PC-9 (cell line): ENCODE measurements around the gene EBF4. TPM values are rescaled to one million over a fixed set of nuclear protein-coding genes. Genes with fewer than 3 reads are reported as not detected.

ENCODE experiments used
- BruUV-seq: library from RNA; stranded (reverse); fragments of 400-500 nt; replicated peaks from 2 replicates; lab custom pipeline; 2021; lab: Mats Ljungman, UMichigan
- CTCF ChIA-PET: fragments of 300-600 bp; sonication (Branson Sonifier 250); formaldehyde crosslinking; loops from one replicate; lab custom pipeline; 2022; ENCODE audit warnings: antibody characterized with exemption; lab: Charles Lee
- POLR2A ChIA-PET: fragments of 300-600 bp; sonication (Branson Sonifier 250); formaldehyde crosslinking; loops from one replicate; lab custom pipeline; 2022; ENCODE audit warnings: antibody characterized with exemption; ENCODE audit not compliant: unreplicated experiment; lab: Charles Lee
- DNase-seq, 2 experiments: peaks; one replicate each; pipeline versions ENCODE4 v3.0.0 to v3.0.0-alpha.2; 2015 to 2022; ENCODE audit warnings: mixed read lengths in 1 of 2
- H2AFZ ChIP-seq: fragments of 200-600 bp; sonication (generic); 2 replicates; pipeline ENCODE4 v1.8.1; 2017; ENCODE audit warnings: antibody characterized with exemption
- H3F3A ChIP-seq: fragments of 200-600 bp; sonication (generic); 2 replicates; pipeline ENCODE4 v1.8.1; 2017; ENCODE audit warnings: antibody characterized with exemption, mild to moderate bottlenecking, low read depth; ENCODE audit not compliant: insufficient read depth
- H3K27ac ChIP-seq: fragments of 200-600 bp; sonication (generic); 2 replicates; pipeline ENCODE4 v1.6.1; 2016; ENCODE audit warnings: mixed run types
- H3K27me3 ChIP-seq: fragments of 200-600 bp; sonication (generic); 2 replicates; pipeline ENCODE4 v1.6.1; 2016; ENCODE audit warnings: low read depth, mixed run types; ENCODE audit not compliant: insufficient read depth
- H3K36me3 ChIP-seq: fragments of 200-600 bp; sonication (generic); 2 replicates; pipeline ENCODE4 v1.6.1; 2016; ENCODE audit warnings: low read depth, mixed run types
- H3K4me1 ChIP-seq: fragments of 200-600 bp; sonication (generic); replicated peaks from 2 replicates; pipeline ENCODE4 v1.6.1; 2016; ENCODE audit warnings: mixed run types; ENCODE audit not compliant: insufficient read depth
- H3K4me2 ChIP-seq: fragments of 200-600 bp; sonication (generic); 2 replicates; pipeline ENCODE4 v1.6.1; 2017; ENCODE audit warnings: mixed run types
- H3K4me3 ChIP-seq: fragments of 200-600 bp; sonication (generic); 2 replicates; pipeline ENCODE4 v1.6.1; 2016; ENCODE audit warnings: mixed run types
- H3K79me2 ChIP-seq: fragments of 200-600 bp; sonication (generic); 2 replicates; pipeline ENCODE4 v1.6.1; 2017; ENCODE audit warnings: low read depth, mixed run types
- H3K9me2 ChIP-seq: fragments of 200-600 bp; sonication (generic); 2 replicates; pipeline ENCODE4 v1.8.1; 2017; ENCODE audit warnings: mild to moderate bottlenecking; ENCODE audit not compliant: insufficient read depth
- H3K9me3 ChIP-seq: fragments of 200-600 bp; sonication (generic); 2 replicates; pipeline ENCODE4 v1.8.1; 2016; ENCODE audit warnings: low read depth; ENCODE audit not compliant: insufficient read depth
- H4K20me1 ChIP-seq: fragments of 200-600 bp; sonication (generic); 2 replicates; pipeline ENCODE4 v1.8.1; 2017; ENCODE audit not compliant: insufficient read depth
- EZH2 ChIP-seq: fragments of 200-600 bp; sonication (generic); IDR thresholded peaks from 2 replicates; pipeline ENCODE4 v1.8.0; 2017; ENCODE audit warnings: antibody characterized with exemption, low read depth
- intact Hi-C: fragments of 100-400 bp; cut with micrococcal nuclease; formaldehyde crosslinking; loops from one replicate; pipeline ENCODE4 v1.10.0; 2022; ENCODE audit not compliant: unreplicated experiment
- total RNA-seq: library from RNA; stranded (reverse); gene quantifications from 2 replicates; pipeline ENCODE4 v1.2.3, GENCODE V29; 2021
- TF ChIP-seq, protein P1 (sequence below): fragments of 200-600 bp; sonication (generic); conservative IDR thresholded peaks from 2 replicates; pipeline ENCODE4 v1.6.1; 2017; ENCODE audit warnings: mixed run types, antibody characterized with exemption, mild to moderate bottlenecking, moderate library complexity

Gene EBF4
- total RNA-seq, 1 experiment from 2014 or later: 5.1 TPM

DNA sequence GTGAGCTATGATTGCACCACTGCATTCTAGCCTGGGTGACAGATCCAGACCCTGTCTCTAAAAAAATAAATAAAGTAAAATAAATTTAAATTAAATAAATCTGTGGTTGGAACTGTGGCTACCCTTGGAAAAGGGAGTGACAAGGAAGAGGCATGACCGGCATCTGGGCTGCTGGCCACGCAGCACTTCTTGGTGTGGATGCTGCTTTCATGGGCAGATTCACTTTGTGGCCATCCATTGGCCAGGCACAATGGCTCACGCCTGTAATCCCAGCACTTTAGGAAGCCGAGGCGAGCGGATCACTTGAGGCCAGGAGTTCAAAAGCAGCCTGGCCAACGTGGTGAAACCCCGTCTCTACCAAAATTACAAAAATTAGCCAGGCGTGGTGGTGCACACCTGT, 16.1 kb downstream of the EBF4 start:
- BruUV-seq: no TSS peak
- no peaks in the 10 kb centered on the region for H3K36me3 ChIP-seq
- intact Hi-C loops: no loop called here

DNA sequence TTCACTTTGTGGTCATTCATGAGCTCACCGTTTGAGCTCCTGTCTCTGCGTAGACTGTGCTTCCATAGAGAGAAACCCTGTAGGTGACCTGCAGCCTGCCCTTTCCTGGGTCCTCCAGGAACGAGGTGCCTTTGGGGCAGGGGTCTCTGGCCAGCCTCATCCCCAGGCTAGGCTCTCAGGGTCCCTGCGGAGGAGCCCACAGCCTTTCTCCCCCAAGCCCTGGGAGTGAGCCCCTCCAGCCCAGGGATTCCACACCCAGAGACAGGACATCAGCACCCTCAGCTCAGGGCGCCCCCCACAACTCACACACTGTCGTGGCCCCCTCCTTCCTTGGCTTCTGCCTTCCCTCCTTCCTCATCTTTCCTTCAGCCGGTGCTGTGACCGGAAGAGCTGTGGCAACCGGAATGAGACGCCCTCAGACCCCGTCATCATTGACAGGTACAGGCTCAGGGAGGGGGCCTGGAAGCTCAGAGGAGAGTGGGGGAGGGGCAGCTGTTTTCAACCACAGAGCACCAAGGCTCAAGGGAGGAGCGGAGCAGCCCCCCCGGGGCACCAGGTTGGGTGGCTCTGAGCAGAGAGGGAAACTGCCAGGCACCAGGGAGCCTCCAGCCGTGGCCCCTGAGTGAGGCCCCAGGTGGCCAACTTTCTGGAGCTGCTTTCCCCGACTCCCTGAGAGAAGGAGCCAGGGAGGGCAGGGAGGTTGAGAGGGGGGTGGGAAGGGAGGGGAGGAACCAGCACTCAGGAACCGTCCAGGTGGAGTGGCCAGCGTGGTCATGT, 16.8 kb downstream of the EBF4 start:
- POLR2A ChIA-PET: no interaction called here
- intact Hi-C loops: no loop called here
- Histone ChIP-seq H3K4me2 (no peak overlapping the region), H3K9me2 (no peaks in the 10 kb centered on the region), H3K4me1 (no peaks in the 10 kb centered on the region), H3K9me3 (no peaks in the 10 kb centered on the region), H3F3A (no peaks in the 10 kb centered on the region), H3K36me3 (no peaks in the 10 kb centered on the region), H3K27ac (no peak overlapping the region), H3K27me3 (peaks cover 90% of the 10 kb centered on the region), H4K20me1 (no peaks in the 10 kb centered on the region), H3K79me2 (no peaks in the 10 kb centered on the region), H2AFZ (no peak overlapping the region), H3K4me3 (no peak overlapping the region)
- CTCF ChIA-PET: no interaction called here
- DNase-seq: no peak
- no TSS peak for BruUV-seq
- no peak for TF ChIP-seq EZH2
- TF ChIP-seq, protein P1, sequence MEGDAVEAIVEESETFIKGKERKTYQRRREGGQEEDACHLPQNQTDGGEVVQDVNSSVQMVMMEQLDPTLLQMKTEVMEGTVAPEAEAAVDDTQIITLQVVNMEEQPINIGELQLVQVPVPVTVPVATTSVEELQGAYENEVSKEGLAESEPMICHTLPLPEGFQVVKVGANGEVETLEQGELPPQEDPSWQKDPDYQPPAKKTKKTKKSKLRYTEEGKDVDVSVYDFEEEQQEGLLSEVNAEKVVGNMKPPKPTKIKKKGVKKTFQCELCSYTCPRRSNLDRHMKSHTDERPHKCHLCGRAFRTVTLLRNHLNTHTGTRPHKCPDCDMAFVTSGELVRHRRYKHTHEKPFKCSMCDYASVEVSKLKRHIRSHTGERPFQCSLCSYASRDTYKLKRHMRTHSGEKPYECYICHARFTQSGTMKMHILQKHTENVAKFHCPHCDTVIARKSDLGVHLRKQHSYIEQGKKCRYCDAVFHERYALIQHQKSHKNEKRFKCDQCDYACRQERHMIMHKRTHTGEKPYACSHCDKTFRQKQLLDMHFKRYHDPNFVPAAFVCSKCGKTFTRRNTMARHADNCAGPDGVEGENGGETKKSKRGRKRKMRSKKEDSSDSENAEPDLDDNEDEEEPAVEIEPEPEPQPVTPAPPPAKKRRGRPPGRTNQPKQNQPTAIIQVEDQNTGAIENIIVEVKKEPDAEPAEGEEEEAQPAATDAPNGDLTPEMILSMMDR: no peak

More for the DNA sequence above, 16.1 kb downstream of the EBF4 start:
- H3K27ac ChIP-seq: no peak overlapping the region
- H4K20me1 ChIP-seq: no peaks in the 10 kb centered on the region
- no peaks in the 10 kb centered on the region for H3F3A ChIP-seq
- H2AFZ ChIP-seq: no peak overlapping the region
- H3K27me3 ChIP-seq: peaks cover 91% of the 10 kb centered on the region
- no peaks in the 10 kb centered on the region for H3K9me3 ChIP-seq
- no peak for TF ChIP-seq EZH2
- TF ChIP-seq, protein P1: no peak
- H3K4me2 ChIP-seq: no peak overlapping the region
- no peaks in the 10 kb centered on the region for H3K4me1 ChIP-seq
- no peak for DNase-seq
- no peaks in the 10 kb centered on the region for H3K79me2 ChIP-seq
- no peaks in the 10 kb centered on the region for H3K9me2 ChIP-seq
- ChIA-PET CTCF (no interaction called here), POLR2A (no interaction called here)
- no peak overlapping the region for H3K4me3 ChIP-seq

DNA sequence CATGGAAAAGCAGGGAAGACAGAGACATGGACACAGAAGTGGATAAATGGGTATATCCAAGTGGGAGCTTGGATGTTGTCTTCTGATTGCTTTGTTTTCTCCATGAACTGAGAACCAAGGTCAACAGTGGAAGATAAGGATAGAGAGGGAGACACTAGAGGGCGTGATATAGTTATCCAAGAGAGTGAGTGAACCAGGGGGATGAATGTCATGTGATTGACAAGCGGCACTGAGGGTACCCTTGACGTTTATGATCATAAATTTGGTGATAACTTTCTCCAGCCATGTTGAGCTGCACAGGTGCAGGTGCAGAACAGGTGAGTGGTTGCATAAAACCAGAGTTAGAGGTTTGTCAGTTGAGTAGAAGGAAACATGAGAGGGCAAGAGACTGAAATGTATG, 20.7 kb downstream of the EBF4 start:
- no peaks in the 10 kb centered on the region for H3K9me3 ChIP-seq
- TF ChIP-seq, protein P1: no peak; the same call in 1 of the 2 replicates
- TF ChIP-seq EZH2: no peak
- no peaks in the 10 kb centered on the region for H3K4me1 ChIP-seq
- POLR2A ChIA-PET: no interaction called here
- no peaks in the 10 kb centered on the region for H3K9me2 ChIP-seq
- H3K79me2 ChIP-seq: no peaks in the 10 kb centered on the region
- no peaks in the 10 kb centered on the region for H3K36me3 ChIP-seq
- no peak for DNase-seq
- no peaks in the 10 kb centered on the region for H4K20me1 ChIP-seq
- intact Hi-C loops: loop anchor here (1.0 kb wide), 1 partner anchor 139 kb away; no protein-coding TSS in a partner anchor
- H3K4me2 ChIP-seq: no peak overlapping the region
- peaks cover 62% of the 10 kb centered on the region for H3K27me3 ChIP-seq
- H3K27ac ChIP-seq: no peak overlapping the region
- CTCF ChIA-PET: interaction anchor here (0.6 kb wide), 2 partner anchors 39 to 235 kb away, joined by 3 to 4 read pairs; no protein-coding TSS in a partner anchor
- H3F3A ChIP-seq: no peaks in the 10 kb centered on the region
- no peak overlapping the region for H2AFZ ChIP-seq
- H3K4me3 ChIP-seq: no peak overlapping the region
- no TSS peak for BruUV-seq
